Large intestine (tissue), 3 donors: ENCODE results near the gene CCDC88A. TPM values are rescaled to one million over a fixed set of nuclear protein-coding genes. Genes with fewer than 3 reads are reported as not detected.
"Not testable (repeated sequence)": the region's sequence is repeated elsewhere in the genome, so short reads cannot be mapped to it uniquely, and the experiment has no call there.

Source experiments
- DNase-seq, 2 donors: peaks; one replicate each; pipeline versions ENCODE4 v3.0.0 to v3.0.0-alpha.2; 2013
- H3K27ac ChIP-seq: one replicate; pipeline ENCODE4 v1.5.1; 2013; ENCODE audit warnings: low read length
- H3K27me3 ChIP-seq: 2 replicates; pipeline ENCODE4 v1.6.1; 2013; ENCODE audit warnings: low read length; ENCODE audit not compliant: control insufficient read depth, insufficient read depth
- H3K36me3 ChIP-seq: 2 replicates; pipeline ENCODE4 v1.6.1; 2013; ENCODE audit warnings: low read length; ENCODE audit not compliant: control insufficient read depth, insufficient read depth
- H3K4me1 ChIP-seq: one replicate; pipeline ENCODE4 v1.6.1; 2013; ENCODE audit warnings: low read length; ENCODE audit not compliant: control insufficient read depth, insufficient read depth
- H3K4me3 ChIP-seq: one replicate; pipeline ENCODE4 v1.5.1; 2013; ENCODE audit warnings: low read length
- H3K9me3 ChIP-seq: one replicate; pipeline ENCODE4 v1.6.1; 2013; ENCODE audit warnings: mild to moderate bottlenecking, low read depth, low read length, moderate library complexity; ENCODE audit not compliant: control insufficient read depth
- WGBS: methylation state at CpG from one replicate; pipeline ENCODE4 v1.1.5; 2013; ENCODE audit warnings: low lambda C conversion rate; ENCODE audit not compliant: insufficient coverage; 5-methylcytosine and 5-hydroxymethylcytosine counted together
- polyA plus RNA-seq: library from polyadenylated mRNA; unstranded; fragments of 120-200 nt; gene quantifications from one replicate; pipeline ENCODE4 v1.2.1, GENCODE V29; 2013

The CCDC88A gene
- polyA plus RNA-seq, 1 donor, result 27.8 TPM

GRCh38 chr2:55391155-55391554 lies 28.5 kb downstream of the CCDC88A start:
- Histone ChIP-seq H3K4me3 (no peak overlapping the region), H3K27ac (no peak overlapping the region), H3K4me1 (no peaks in the 10 kb centered on the region), H3K9me3 (no peaks in the 10 kb centered on the region), H3K27me3 (no peaks in the 10 kb centered on the region), H3K36me3 (no peaks in the 10 kb centered on the region)
- no peak for DNase-seq
- WGBS, result 71% methylated on average over 1 of the region's 2 CpGs

GRCh38 chr2:55385516-55385915 lies 34.1 kb downstream of the CCDC88A start:
- H3K27ac ChIP-seq, H3K9me3 ChIP-seq, DNase-seq, H3K4me3 ChIP-seq, H3K4me1 ChIP-seq, H3K36me3 ChIP-seq, H3K27me3 ChIP-seq: not testable (repeated sequence)
- WGBS, result no CpG with 5 or more reads among the region's 10 CpGs

GRCh38 chr2:55384786-55385185 lies 34.9 kb downstream of the CCDC88A start:
- Histone ChIP-seq H3K27ac (no peak overlapping the region), H3K4me1 (no peaks in the 10 kb centered on the region), H3K36me3 (no peaks in the 10 kb centered on the region), H3K9me3 (no peaks in the 10 kb centered on the region), H3K4me3 (no peak overlapping the region), H3K27me3 (no peaks in the 10 kb centered on the region)
- no CpG with 5 or more reads among the region's 4 CpGs for WGBS
- no peak for DNase-seq

GRCh38 chr2:55371376-55371775 lies 48.3 kb downstream of the CCDC88A start:
- H3K27ac ChIP-seq, result no peak overlapping the region
- no peaks in the 10 kb centered on the region for H3K9me3 ChIP-seq
- no peaks in the 10 kb centered on the region for H3K36me3 ChIP-seq
- no peaks in the 10 kb centered on the region for H3K4me1 ChIP-seq
- no peak for DNase-seq
- H3K27me3 ChIP-seq, result no peaks in the 10 kb centered on the region
- no peak overlapping the region for H3K4me3 ChIP-seq

GRCh38 chr2:55370208-55370607 lies 49.4 kb downstream of the CCDC88A start:
- Histone ChIP-seq H3K4me1 (no peaks in the 10 kb centered on the region), H3K27me3 (no peaks in the 10 kb centered on the region), H3K27ac (no peak overlapping the region), H3K4me3 (no peak overlapping the region), H3K9me3 (no peaks in the 10 kb centered on the region), H3K36me3 (no peaks in the 10 kb centered on the region)
- no CpG with 5 or more reads among the region's 4 CpGs for WGBS
- no peak for DNase-seq

- no peaks in the 10 kb centered on the region for H3K9me3 ChIP-seq
- no peaks in the 10 kb centered on the region for H3K4me1 ChIP-seq
- H3K4me3 ChIP-seq, result no peak overlapping the region
- WGBS, result 84% methylated on average over 3 of the region's 3 CpGs
- no peaks in the 10 kb centered on the region for H3K27me3 ChIP-seq
- H3K36me3 ChIP-seq, result no peaks in the 10 kb centered on the region
- DNase-seq, result no peak
- no peak overlapping the region for H3K27ac ChIP-seq
These were observed 54.4 kb downstream of the CCDC88A start for GRCh38 chr2:55365303-55365702.

- Histone ChIP-seq H3K4me1 (no peaks in the 10 kb centered on the region), H3K27me3 (no peaks in the 10 kb centered on the region), H3K4me3 (no peak overlapping the region), H3K27ac (no peak overlapping the region), H3K36me3 (no peaks in the 10 kb centered on the region), H3K9me3 (no peaks in the 10 kb centered on the region)
- WGBS, result 100% methylated on average over 2 of the region's 3 CpGs
- DNase-seq, result peak in 1 of 2 donors; percentile 2
These were observed 55.2 kb downstream of the CCDC88A start for GRCh38 chr2:55364189-55365055.

GRCh38 chr2:55363636-55364035 lies 56.0 kb downstream of the CCDC88A start:
- H3K36me3 ChIP-seq, result no peaks in the 10 kb centered on the region
- H3K4me3 ChIP-seq, result no peak overlapping the region
- no peaks in the 10 kb centered on the region for H3K4me1 ChIP-seq
- WGBS, result no CpG with 5 or more reads among the region's 3 CpGs
- H3K27me3 ChIP-seq, result no peaks in the 10 kb centered on the region
- no peaks in the 10 kb centered on the region for H3K9me3 ChIP-seq
- DNase-seq, result no peak
- no peak overlapping the region for H3K27ac ChIP-seq

- 81% methylated on average over 4 of the region's 5 CpGs for WGBS
- Histone ChIP-seq H3K4me3 (no peak overlapping the region), H3K27ac (no peak overlapping the region), H3K9me3 (no peaks in the 10 kb centered on the region), H3K36me3 (no peaks in the 10 kb centered on the region), H3K4me1 (no peaks in the 10 kb centered on the region), H3K27me3 (no peaks in the 10 kb centered on the region)
- DNase-seq, result no peak
These were observed 58.0 kb downstream of the CCDC88A start for GRCh38 chr2:55361465-55362189.

GRCh38 chr2:55358451-55358850 lies 61.2 kb downstream of the CCDC88A start:
- Histone ChIP-seq H3K4me1 (no peaks in the 10 kb centered on the region), H3K4me3 (no peak overlapping the region), H3K27ac (no peak overlapping the region), H3K9me3 (no peaks in the 10 kb centered on the region), H3K36me3 (peaks cover 4% of the 10 kb centered on the region), H3K27me3 (no peaks in the 10 kb centered on the region)
- 38% methylated on average over 1 of the region's 1 CpG for WGBS
- no peak for DNase-seq
